GM03348 (cell line): ENCODE measurements around the gene MYH11.
"Not testable (repeated sequence)": the region's sequence is repeated elsewhere in the genome, so short reads cannot be mapped to it uniquely, and the experiment has no call there.

Experiments
- DNase-seq: peaks from one replicate; pipeline ENCODE4 v3.0.0; 2012; ENCODE audit warnings: low spot score

MYH11 gene

DNA sequence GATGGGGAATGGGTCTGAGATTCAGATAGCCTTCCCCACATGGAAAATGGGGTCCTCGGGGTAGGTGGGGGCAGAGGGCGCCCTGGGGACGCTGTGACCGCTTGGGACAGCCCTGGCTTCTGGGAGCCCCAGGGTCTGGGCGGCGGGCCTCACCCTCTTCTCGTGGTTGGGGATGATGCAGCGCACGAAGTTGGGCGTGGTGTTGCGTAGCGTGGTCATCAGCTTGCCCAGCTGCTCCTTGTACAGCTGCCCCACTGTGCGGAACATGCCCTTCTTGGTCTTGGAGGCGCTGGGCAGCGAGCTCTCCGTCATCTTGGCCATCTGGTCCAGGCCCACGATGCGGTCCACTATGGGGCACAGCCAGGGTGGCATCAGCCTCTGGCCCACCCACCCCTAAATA is 106.8 kb downstream of the MYH11 start:
- no peak for DNase-seq

DNA sequence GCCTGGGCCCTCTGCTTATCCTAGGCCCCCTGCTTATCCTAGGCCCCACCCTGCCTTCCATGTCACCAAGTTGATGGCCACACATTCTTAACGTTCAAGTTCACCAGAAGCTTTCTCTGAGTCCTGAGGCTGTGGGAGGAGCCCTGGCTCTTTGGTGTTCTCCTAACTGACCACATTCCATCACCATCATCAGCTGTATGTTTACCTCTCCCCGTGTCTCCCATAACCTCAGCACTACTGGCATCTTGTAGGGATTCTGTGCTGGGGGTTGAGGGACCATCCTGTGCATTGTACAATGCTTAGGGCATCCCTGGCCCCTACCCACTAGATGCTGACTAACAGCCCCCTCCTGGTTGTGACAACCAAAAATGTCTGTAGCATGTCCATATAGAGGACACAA is 107.5 kb downstream of the MYH11 start:
- DNase-seq: no peak

DNA sequence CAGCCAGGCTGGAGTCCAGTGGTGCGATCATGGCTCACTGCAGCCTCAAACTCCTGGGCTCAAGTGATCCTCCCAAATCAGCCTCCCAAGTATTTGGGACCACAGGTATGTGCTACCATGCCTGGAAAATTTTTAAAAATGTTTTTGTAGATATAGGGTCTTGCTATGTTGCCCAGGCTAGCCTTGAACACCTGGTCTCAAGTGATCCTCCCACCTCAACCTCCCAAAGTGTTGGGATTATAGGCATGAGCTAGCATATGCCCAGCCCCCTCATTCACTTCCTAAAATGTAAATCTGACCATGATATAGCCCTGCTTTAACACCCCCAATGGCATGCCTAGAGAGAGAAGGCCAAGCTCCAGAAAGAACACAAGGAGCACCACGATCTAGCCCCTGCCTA is 108.2 kb downstream of the MYH11 start:
- no peak for DNase-seq

DNA sequence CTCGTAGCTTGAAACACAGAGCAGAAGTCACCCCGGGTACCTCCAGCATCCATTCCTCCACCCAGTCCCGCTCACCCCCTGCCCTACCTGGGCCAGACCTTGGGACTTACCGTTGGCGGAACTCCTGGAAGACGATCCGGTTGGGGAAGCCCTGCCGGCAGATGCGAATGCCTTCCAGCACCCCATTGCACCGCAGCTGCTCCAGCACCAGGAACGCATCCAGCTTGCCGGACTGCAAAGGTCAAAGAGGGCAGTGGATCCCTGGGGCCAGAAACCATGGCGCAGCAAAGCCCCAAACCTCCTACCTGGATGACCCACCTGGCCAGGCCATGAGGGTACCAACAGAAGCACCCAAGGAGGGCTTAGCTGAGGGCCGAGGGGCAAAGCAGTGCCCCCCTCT is 108.9 kb downstream of the MYH11 start:
- DNase-seq: no peak

DNA sequence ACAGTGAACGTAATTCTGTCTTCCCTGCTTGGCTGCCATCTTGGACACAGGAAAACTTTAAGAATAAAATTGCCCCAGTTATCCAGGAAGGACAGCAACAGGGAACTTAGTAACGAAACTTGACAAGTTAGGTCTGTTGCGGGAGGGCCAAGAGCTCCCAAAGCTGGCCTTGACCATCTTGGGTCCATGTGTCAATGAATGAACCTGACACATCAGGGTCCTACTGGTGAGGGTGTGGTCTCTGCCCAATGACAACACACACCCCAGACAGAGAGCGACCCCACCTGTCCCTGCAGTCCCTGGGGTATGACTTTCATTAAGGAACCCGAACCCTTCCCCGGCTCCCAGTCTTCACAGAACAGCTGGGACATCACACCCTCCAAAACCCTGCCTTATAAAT is 110.5 kb downstream of the MYH11 start:
- no peak for DNase-seq

- no peak for DNase-seq
Observed at GRCh38 chr16:15743657-15744056, 113.2 kb downstream of the MYH11 start.

- no peak for DNase-seq
Observed at GRCh38 chr16:15742716-15743115, 114.1 kb downstream of the MYH11 start.

GRCh38 chr16:15741207-15741871 is 115.5 kb downstream of the MYH11 start:
- no peak for DNase-seq

DNA sequence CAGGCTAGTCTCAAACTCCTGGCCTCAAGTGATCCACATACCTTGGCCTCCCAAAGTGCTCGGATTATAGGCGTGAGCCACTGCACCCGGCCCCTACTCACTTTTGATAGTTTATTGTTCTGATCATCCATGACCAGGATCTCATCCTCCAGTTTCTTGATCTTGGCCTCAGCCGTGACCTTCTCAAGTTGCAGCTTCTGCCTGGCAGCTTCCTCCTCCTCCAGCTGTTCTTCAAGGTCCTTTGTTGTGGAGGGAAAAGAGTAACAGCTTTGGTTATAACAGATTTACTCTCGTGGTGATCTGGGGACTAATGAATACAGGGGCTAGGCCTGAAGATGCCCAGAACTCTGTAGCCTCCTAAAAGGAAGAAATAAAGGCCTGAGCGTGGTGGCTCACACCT is 116.9 kb downstream of the MYH11 start:
- no peak for DNase-seq

DNA sequence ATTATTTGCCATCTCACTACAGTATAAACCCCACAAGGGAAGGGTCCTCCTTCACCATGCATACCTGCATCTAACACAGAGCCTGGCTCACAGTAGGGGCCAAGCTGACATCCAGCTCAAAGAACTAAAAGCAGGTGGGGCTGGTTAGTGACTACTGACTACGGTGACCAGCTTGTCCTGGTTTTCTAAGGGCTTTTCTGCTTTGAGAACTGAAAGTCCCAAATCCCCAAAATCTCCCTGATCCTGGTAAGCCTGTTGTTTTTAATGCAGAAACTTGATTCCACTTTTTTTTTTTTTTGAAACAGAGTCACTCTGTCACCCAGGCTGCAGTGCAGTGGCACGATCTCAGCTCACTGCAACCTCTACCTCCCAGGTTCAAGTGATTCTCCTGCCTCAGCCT is 117.4 kb downstream of the MYH11 start:
- DNase-seq: no peak

DNA sequence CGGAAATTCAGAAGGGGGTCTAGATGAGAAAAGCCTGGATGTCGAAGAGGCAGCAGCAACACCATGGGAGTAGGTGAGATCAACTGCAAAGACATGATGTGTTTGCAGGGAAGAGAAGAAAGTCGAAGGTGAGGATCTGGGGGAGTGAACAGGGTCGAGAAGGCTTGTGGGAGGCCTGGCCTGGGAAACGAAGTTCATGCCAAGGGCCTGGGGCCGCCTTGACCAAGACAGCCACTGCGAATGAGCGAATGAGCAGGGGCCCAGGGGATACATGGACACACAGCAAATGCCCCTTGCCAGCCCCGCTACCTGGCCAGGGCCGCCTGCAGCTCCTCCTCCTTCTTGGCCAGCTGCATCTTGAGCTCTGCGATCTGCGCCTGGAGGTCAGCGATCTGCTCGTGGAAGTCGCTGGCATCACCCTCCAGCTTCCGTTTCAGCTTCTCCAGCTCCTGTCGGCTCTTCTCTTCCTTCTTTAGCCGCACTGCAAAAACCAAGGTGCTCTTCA is 119.6 kb downstream of the MYH11 start:
- DNase-seq: no peak

- no peak for DNase-seq
Observed at GRCh38 chr16:15736529-15736928, 120.3 kb downstream of the MYH11 start.

GRCh38 chr16:15735610-15736009 is 121.2 kb downstream of the MYH11 start:
- no peak for DNase-seq

DNA sequence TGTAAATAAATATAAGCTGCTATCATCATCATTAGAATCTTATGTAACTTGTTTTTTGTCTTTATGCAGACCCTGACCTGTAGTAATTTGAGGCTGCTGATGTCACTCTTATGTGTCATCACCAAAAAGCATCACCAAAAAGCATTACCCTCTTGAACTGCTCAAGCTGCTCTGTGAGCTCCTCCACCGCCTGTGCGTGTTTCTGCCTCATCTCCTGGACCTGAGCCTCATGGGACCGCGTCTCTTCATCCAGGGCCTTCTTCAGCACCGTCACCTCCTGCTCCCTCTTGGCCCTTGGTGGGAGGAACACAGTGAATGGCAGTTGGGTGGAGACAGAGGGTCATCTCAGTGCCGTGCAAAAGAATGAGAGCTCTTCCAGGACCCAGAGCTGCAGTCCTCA is 124.4 kb downstream of the MYH11 start:
- no peak for DNase-seq

DNA sequence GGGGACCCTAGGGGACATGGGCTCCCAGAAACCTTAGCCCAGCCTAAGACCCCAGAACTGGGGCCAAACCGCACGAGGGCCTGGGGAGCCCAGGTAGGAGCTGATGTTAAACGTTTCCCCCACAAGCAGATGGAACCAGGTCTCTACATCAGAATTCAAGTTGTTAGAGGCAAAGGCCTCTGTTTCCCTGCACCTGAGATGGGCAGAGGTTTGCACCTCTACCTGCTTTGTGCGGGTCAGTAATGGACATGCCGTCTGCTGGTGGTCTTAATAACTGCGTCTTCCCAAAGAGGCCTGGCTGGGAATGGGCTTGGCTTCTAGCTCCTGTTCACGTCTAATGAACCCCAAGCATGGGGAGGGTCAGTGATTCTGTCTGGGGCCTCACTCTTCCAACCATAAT is 127.7 kb downstream of the MYH11 start:
- DNase-seq: no peak

DNA sequence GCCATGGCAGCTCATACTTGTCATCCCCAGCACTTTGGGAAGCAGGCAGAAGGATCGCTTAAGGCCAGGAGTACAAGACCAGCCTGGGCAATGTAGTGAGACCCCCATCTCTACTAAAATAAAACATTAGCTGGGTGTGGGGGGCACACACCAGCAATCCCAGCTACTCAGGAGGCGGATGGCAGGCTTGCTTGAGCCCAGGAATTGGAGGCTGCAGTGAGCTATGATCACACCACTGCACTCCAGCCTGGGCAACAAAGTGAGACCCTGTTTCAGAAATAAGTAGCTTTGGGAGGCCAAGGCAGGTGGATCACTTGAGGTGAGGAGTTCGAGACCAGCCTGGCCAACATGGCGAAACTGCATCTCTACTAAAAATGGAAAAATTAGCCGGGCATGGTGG is 129.1 kb downstream of the MYH11 start:
- DNase-seq: not testable (repeated sequence)

GRCh38 chr16:15726715-15727114 is 130.1 kb downstream of the MYH11 start:
- no peak for DNase-seq

GRCh38 chr16:15725641-15726240 is 131.1 kb downstream of the MYH11 start:
- DNase-seq: no peak

DNA sequence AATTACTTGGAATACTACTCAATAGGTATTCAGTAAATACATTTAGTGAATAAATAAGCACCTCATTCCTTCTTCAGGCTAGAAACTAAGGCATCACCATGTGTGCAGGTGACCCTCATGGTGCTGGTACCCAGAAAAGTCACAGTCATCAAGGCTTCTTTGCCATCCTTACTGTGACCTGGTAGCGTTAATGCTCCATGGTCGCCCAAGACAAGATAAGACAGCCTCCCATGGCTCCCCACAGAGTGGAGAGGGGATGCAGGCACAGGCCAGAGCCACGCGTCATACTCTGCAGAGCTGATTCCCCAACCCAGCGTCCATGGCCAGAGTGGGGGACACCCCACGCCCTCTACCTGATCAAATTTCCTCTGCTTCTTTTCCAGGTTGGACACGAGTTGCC is 133.0 kb downstream of the MYH11 start:
- DNase-seq: no peak

- DNase-seq: no peak
Observed at GRCh38 chr16:15721018-15721417, 135.8 kb downstream of the MYH11 start.

- no peak for DNase-seq
Observed at GRCh38 chr16:15716694-15717447, 140.0 kb downstream of the MYH11 start.

DNA sequence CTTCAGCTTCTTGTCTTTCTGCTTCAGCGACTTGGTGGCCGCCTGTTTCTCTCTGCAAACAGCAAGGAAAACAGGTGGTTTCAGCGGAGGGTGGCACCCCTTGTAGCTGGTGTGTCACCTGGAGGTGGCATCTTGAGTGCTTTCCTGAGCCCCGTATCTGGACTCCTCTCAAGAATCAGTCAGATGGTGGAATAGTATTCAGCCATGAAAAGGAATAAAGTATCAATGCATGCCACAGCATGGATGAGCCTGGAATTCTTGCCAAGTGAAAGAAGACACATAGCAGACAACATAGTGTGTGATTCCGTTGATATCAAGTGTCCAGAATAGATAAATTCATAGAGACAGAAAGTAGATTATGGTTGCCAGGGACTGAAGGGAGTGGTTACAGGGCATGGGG is 141.6 kb downstream of the MYH11 start:
- no peak for DNase-seq
